HL-60 (cell line): Measurements from ENCODE around the gene TNIP1.

ENCODE experiments used
- CTCF ChIP-seq: IDR thresholded peaks from one replicate; pipeline ENCODE4 v1.5.1; 2011; ENCODE audit warnings: low read length, control low read depth, inconsistent platforms; ENCODE audit not compliant: insufficient read depth
- GABPA ChIP-seq: IDR thresholded peaks from 2 replicates; pipeline ENCODE4 v1.6.1; 2012; ENCODE audit warnings: low read depth
- POLR2AphosphoS5 ChIP-seq: IDR thresholded peaks from 2 replicates; pipeline ENCODE4 v1.6.1; 2012; ENCODE audit warnings: low read depth
- REST ChIP-seq: IDR thresholded peaks from 2 replicates; pipeline ENCODE4 v1.6.1; 2012; ENCODE audit warnings: low read depth; ENCODE audit not compliant: insufficient replicate concordance

DNA sequence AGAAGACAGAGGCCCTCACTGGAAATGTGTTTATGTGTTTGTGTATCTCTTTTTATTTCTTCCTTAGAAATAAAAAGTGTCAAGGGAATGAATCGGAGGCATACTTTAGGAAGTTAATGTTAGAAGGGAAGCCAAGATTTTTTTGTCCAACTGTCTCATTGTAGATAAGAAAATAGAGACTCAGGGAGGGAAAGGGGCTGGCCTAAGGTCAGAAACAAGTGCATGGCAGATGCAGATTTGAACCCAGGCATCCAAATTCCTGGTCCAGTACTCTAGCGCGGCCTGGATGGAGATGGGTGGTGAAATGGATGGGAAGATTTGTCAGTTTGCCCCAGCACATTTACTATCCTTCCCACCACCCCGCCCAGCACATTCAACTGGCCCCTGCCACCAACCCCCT, 19.8 kb upstream of the TNIP1 start:
- TF ChIP-seq CTCF: no peak
- no peak for TF ChIP-seq GABPA
- TF ChIP-seq REST: no peak
- no peak for TF ChIP-seq POLR2AphosphoS5
